CD4-positive, alpha-beta T cell treated with Interferon alpha-2 for 1 hour (primary cell): ENCODE results near the gene SV2C.
"Not testable (repeated sequence)": the region's sequence is repeated elsewhere in the genome, so short reads cannot be mapped to it uniquely, and the experiment has no call there.

Experiments used
- DNase-seq, 2 donors: peaks; one replicate each; pipeline ENCODE4 v3.0.0-alpha.2; 2020 to 2022

SV2C gene

GRCh38 chr5:76351577-76351976, 268.4 kb downstream of the SV2C start:
- DNase-seq: peak in 1 of 2 donors; percentile 26

- DNase-seq: no peak
Measured at GRCh38 chr5:76356887-76357286, 273.7 kb downstream of the SV2C start.

GRCh38 chr5:76363352-76364225, 280.4 kb downstream of the SV2C start:
- peak in 1 of 2 donors; percentile 10 for DNase-seq

- no peak for DNase-seq
Measured at GRCh38 chr5:76364226-76364589, 281.0 kb downstream of the SV2C start.

- no peak for DNase-seq
Measured at GRCh38 chr5:76365561-76365960, 282.4 kb downstream of the SV2C start.

GRCh38 chr5:76366596-76366995, 283.4 kb downstream of the SV2C start:
- no peak for DNase-seq

- peak in 1 of 2 donors; percentile 4 for DNase-seq
Measured at GRCh38 chr5:76367623-76368371, 284.6 kb downstream of the SV2C start.

GRCh38 chr5:76368941-76369340, 285.8 kb downstream of the SV2C start:
- DNase-seq: no peak

- DNase-seq: not testable (repeated sequence)
Measured at GRCh38 chr5:76369668-76370067, 286.5 kb downstream of the SV2C start.

GRCh38 chr5:76371960-76372322, 288.8 kb downstream of the SV2C start:
- no peak for DNase-seq

- DNase-seq: no peak
Measured at GRCh38 chr5:76372323-76373054, 289.3 kb downstream of the SV2C start.

GRCh38 chr5:76376148-76376865, 293.1 kb downstream of the SV2C start:
- no peak for DNase-seq

- no peak for DNase-seq
Measured at GRCh38 chr5:76376866-76377230, 293.7 kb downstream of the SV2C start.

GRCh38 chr5:76378355-76378754, 295.2 kb downstream of the SV2C start:
- no peak for DNase-seq

GRCh38 chr5:76379316-76379715, 296.1 kb downstream of the SV2C start:
- DNase-seq: peak in 1 of 2 donors; percentile 22

- DNase-seq: no peak
Measured at GRCh38 chr5:76379855-76380254, 296.7 kb downstream of the SV2C start.

GRCh38 chr5:76380346-76381066, 297.3 kb downstream of the SV2C start:
- DNase-seq: no peak

- DNase-seq: peak in 1 of 2 donors; percentile 14
Measured at GRCh38 chr5:76383126-76383832, 300.1 kb downstream of the SV2C start.

- DNase-seq: no peak
Measured at GRCh38 chr5:76384189-76384588, 301.0 kb downstream of the SV2C start.

- no peak for DNase-seq
Measured at GRCh38 chr5:76384705-76385104, 301.5 kb downstream of the SV2C start.

GRCh38 chr5:76385540-76385939, 302.4 kb downstream of the SV2C start:
- DNase-seq: no peak
